B cell (primary cell): ENCODE results near the gene ARHGEF6. TPM values are rescaled to one million over a fixed set of nuclear protein-coding genes. Genes with fewer than 3 reads are reported as not detected.

ENCODE experiments used
- ATAC-seq: fragments of 200-7000 bp; cut with Tn5 transposase; one replicate; pipeline ENCODE4 v1.10.0; 2021; ENCODE audit warnings: low read depth, mild to moderate bottlenecking, moderate number of reproducible peaks, moderate library complexity
- CTCF ChIA-PET: fragments of 350-600 bp; sonication (Branson Sonifier 250); formaldehyde crosslinking; loops from one replicate; lab custom pipeline; 2021; ENCODE audit warnings: antibody characterized with exemption, inconsistent platforms; lab: Charles Lee
- POLR2A ChIA-PET: fragments of 350-600 bp; sonication (Branson Sonifier 250); formaldehyde crosslinking; loops from one replicate; lab custom pipeline; 2021; ENCODE audit warnings: antibody characterized with exemption; lab: Charles Lee
- DNase-seq: peaks from one replicate; pipeline ENCODE4 v3.0.0; 2013
- H2AFZ ChIP-seq: 2 replicates; pipeline ENCODE4 v1.6.1; 2012; ENCODE audit warnings: mild to moderate bottlenecking, low read depth, low read length; ENCODE audit not compliant: insufficient read depth, poor library complexity, severe bottlenecking
- H3K27ac ChIP-seq, 2 donors: 1 replicate in 1 of 2; 2 replicates in 1 of 2; pipeline ENCODE4 v1.5.1; 2012 to 2013; ENCODE audit warnings: low read length in 2 of 2, mild to moderate bottlenecking in 2 of 2, moderate library complexity in 1 of 2
- H3K27me3 ChIP-seq, 4 experiments: fragments of 200-600 bp in 1 of 4; sonication (generic) in 1 of 4; replicated peaks in 1 of 4; 1 replicate in 2 of 4; 2 replicates in 2 of 4; pipeline versions ENCODE4 v1.6.1 to v1.7.0; 2013 to 2016; ENCODE audit warnings: low read length in 3 of 4, mild to moderate bottlenecking in 2 of 4, mixed read lengths in 1 of 4, moderate library complexity in 1 of 4; ENCODE audit not compliant: insufficient read depth in 4 of 4, control insufficient read depth in 3 of 4; ENCODE audit errors: control extremely low read depth in 1 of 4
- H3K36me3 ChIP-seq, 2 experiments: replicated peaks in 1 of 2; 1 replicate in 1 of 2; 2 replicates in 1 of 2; pipeline versions ENCODE4 v1.6.1 to v1.7.1; 2013; ENCODE audit warnings: low read length in 1 of 2; ENCODE audit not compliant: insufficient read depth in 2 of 2, control insufficient read depth in 1 of 2; ENCODE audit errors: control extremely low read depth in 1 of 2, extremely low read depth in 1 of 2
- H3K4me1 ChIP-seq, 2 donors: fragments of 200-600 bp in 1 of 2; sonication (generic) in 1 of 2; 1 replicate in 1 of 2; 2 replicates in 1 of 2; pipeline versions ENCODE4 v1.5.1 to v1.6.1; 2013 to 2017; ENCODE audit warnings: low read length in 2 of 2; ENCODE audit not compliant: control insufficient read depth in 2 of 2, insufficient read depth in 2 of 2
- H3K4me2 ChIP-seq: replicated peaks from 2 replicates; pipeline ENCODE3; 2012; ENCODE audit warnings: mild to moderate bottlenecking, low read depth, low read length; ENCODE audit not compliant: poor library complexity, severe bottlenecking
- H3K4me3 ChIP-seq, 5 experiments: fragments of 200-600 bp in 1 of 5; sonication (generic) in 1 of 5; 1 replicate in 3 of 5; 2 replicates in 2 of 5; pipeline versions ENCODE4 v1.5.1 to v1.7.0; 2011 to 2016; ENCODE audit warnings: low read length in 4 of 5, mild to moderate bottlenecking in 4 of 5, low read depth in 2 of 5, control low read depth in 1 of 5, moderate library complexity in 1 of 5; ENCODE audit not compliant: insufficient read depth in 1 of 5; ENCODE audit errors: control extremely low read depth in 1 of 5, extremely low read depth in 1 of 5
- H3K79me2 ChIP-seq: fragments of 200-600 bp; sonication (generic); one replicate; pipeline ENCODE4 v1.6.0; 2016; ENCODE audit warnings: low read length; ENCODE audit not compliant: control insufficient read depth, insufficient read depth
- H3K9ac ChIP-seq: fragments of 200-600 bp; sonication (generic); 2 replicates; pipeline ENCODE4 v1.6.1; 2017; ENCODE audit warnings: mild to moderate bottlenecking, low read length, moderate library complexity
- H3K9me3 ChIP-seq, 3 donors: one replicate each; pipeline versions ENCODE4 v1.6.1 to v1.7.1; 2013; ENCODE audit warnings: low read length in 2 of 3; ENCODE audit not compliant: control insufficient read depth in 2 of 3, insufficient read depth in 1 of 3; ENCODE audit errors: control extremely low read depth in 1 of 3
- H4K20me1 ChIP-seq: 2 replicates; pipeline ENCODE4 v1.6.0; 2012; ENCODE audit warnings: mild to moderate bottlenecking, low read length; ENCODE audit not compliant: insufficient read depth, control insufficient read depth, poor library complexity, severe bottlenecking
- H3K27ac Mint-ChIP-seq: one replicate; pipeline ENCODE4 v1.8.0; 2021; ENCODE audit warnings: mixed read lengths
- H3K27me3 Mint-ChIP-seq: one replicate; pipeline ENCODE4 v1.8.0; 2021; ENCODE audit warnings: mixed read lengths
- H3K4me1 Mint-ChIP-seq: one replicate; pipeline ENCODE4 v1.8.0; 2021; ENCODE audit warnings: mixed read lengths
- H3K4me3 Mint-ChIP-seq: one replicate; pipeline ENCODE4 v1.8.0; 2021; ENCODE audit warnings: mixed read lengths
- H3K9me3 Mint-ChIP-seq: one replicate; pipeline ENCODE4 v1.8.0; 2022; ENCODE audit warnings: mixed read lengths; ENCODE audit not compliant: insufficient read depth
- EZH2 ChIP-seq: IDR thresholded peaks from 2 replicates; pipeline ENCODE4 v1.6.1; 2012; ENCODE audit warnings: borderline replicate concordance, low read depth, mild to moderate bottlenecking, moderate library complexity, low read length; ENCODE audit not compliant: insufficient read depth, poor library complexity, severe bottlenecking
- WGBS: methylation state at CpG from one replicate; pipeline ENCODE4 v1.1.5; 2013; ENCODE audit warnings: missing lambda C conversion rate; ENCODE audit not compliant: insufficient coverage; 5-methylcytosine and 5-hydroxymethylcytosine counted together
- intact Hi-C: fragments of 100-400 bp; cut with micrococcal nuclease; formaldehyde crosslinking; loops from one replicate; pipeline ENCODE4 v1.10.0; 2022
- polyA plus RNA-seq: library from polyadenylated mRNA; depleted of rRNA; stranded (reverse); fragments of >200 nt; gene quantifications from 2 replicates; pipeline ENCODE4 v1.2.3, GENCODE V29; 2012
- total RNA-seq, 2 donors: library from RNA; stranded (reverse); fragments of 120-200 nt in 1 of 2; gene quantifications; 1 replicate in 1 of 2; 2 replicates in 1 of 2; pipeline versions ENCODE4 v1.2.3 to v1.2.4, GENCODE V29; 2013 to 2022
- TF ChIP-seq, protein P1 (sequence below): fragments of 200-600 bp; IDR thresholded peaks from one replicate; pipeline ENCODE4 v1.8.0; 2022; ENCODE audit warnings: antibody characterized with exemption, mild to moderate bottlenecking

Gene ARHGEF6
- total and polyA plus RNA-seq, 2 donors (not counting 1 experiment from before 2014, with no cell fraction given), result 29.6 to 43.4 TPM

DNA sequence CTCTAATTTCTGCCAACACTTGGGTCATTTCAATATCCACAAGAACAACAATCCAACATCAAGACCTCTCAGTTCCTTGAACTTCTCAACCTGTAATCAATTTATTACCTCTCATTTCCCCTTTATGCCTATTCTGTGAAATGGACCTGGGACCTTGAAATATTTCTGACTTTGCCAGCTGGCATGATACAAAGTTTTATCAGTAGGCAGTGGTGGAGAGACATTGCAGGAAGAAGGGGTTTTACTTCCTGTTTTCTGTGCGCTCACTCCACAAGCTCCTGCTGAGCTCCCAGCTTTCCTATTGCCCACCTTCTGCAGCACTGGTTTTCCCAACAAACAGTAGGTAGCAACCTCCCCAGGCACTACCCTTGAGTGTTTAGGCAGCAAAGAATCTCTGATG lies 3.5 kb upstream of the ARHGEF6 start:
- H3K27me3 ChIP-seq, result no peaks in the 10 kb centered on the region
- H3K27ac ChIP-seq, result no peak overlapping the region
- H4K20me1 ChIP-seq, result no peaks in the 10 kb centered on the region
- intact Hi-C loops, result loop anchor here (5.0 kb wide), 1 partner anchor 37 kb away; no protein-coding TSS in a partner anchor
- ATAC-seq (no peak), DNase-seq (peak; percentile 11)
- Mint-ChIP-seq H3K4me3 (no peak overlapping the region), H3K4me1 (peaks cover 28% of the 10 kb centered on the region), H3K27ac (peak overlapping the region; percentile 56), H3K9me3 (no peaks in the 10 kb centered on the region), H3K27me3 (no peaks in the 10 kb centered on the region)
- no CpG with 5 or more reads among the region's 1 CpG for WGBS
- POLR2A ChIA-PET, result no interaction called here
- H2AFZ ChIP-seq, result no peak overlapping the region
- H3K4me3 ChIP-seq, result no peak overlapping the region
- no peak overlapping the region for H3K4me2 ChIP-seq
- peaks cover 12 to 21% of the 10 kb centered on the region in 2 donors for H3K4me1 ChIP-seq
- peaks cover 10% of the 10 kb centered on the region for H3K79me2 ChIP-seq
- no peaks in the 10 kb centered on the region for H3K36me3 ChIP-seq
- H3K9me3 ChIP-seq, result peaks cover 0 to 3% (median 0%) of the 10 kb centered on the region in 3 donors
- TF ChIP-seq EZH2, result no peak
- TF ChIP-seq, protein P1, sequence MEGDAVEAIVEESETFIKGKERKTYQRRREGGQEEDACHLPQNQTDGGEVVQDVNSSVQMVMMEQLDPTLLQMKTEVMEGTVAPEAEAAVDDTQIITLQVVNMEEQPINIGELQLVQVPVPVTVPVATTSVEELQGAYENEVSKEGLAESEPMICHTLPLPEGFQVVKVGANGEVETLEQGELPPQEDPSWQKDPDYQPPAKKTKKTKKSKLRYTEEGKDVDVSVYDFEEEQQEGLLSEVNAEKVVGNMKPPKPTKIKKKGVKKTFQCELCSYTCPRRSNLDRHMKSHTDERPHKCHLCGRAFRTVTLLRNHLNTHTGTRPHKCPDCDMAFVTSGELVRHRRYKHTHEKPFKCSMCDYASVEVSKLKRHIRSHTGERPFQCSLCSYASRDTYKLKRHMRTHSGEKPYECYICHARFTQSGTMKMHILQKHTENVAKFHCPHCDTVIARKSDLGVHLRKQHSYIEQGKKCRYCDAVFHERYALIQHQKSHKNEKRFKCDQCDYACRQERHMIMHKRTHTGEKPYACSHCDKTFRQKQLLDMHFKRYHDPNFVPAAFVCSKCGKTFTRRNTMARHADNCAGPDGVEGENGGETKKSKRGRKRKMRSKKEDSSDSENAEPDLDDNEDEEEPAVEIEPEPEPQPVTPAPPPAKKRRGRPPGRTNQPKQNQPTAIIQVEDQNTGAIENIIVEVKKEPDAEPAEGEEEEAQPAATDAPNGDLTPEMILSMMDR, result no peak
- no peak overlapping the region for H3K9ac ChIP-seq
- CTCF ChIA-PET, result no interaction called here

DNA sequence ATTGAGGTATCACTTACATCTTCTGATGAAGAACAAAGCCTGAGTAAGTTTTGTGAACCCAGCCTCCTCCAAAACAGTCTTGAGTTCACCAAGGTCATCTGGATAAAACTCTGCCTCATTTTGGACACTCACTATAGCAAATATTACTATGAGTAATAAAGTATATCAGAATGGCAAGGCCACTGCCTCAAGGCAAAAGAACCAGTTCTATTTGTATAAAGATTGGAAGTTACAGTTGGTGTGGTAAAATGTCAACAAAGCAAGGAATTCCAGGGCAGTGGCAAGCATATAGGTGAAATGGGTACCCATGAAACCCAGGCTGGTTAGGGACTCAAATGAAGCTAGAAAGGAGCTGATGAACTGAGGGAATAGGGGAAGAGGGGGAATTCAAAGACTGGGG lies 2.4 kb upstream of the ARHGEF6 start:
- Histone ChIP-seq H3K9me3 (peaks cover 0 to 3% (median 0%) of the 10 kb centered on the region in 3 donors), H3K36me3 (peaks cover 0 to 2% of the 10 kb centered on the region in 2 experiments), H3K27ac (no peak overlapping the region), H3K4me2 (no peak overlapping the region), H2AFZ (no peak overlapping the region), H3K4me3 (no peak overlapping the region), H4K20me1 (no peaks in the 10 kb centered on the region), H3K9ac (no peak overlapping the region), H3K4me1 (peaks cover 22 to 30% of the 10 kb centered on the region in 2 donors), H3K27me3 (no peaks in the 10 kb centered on the region), H3K79me2 (peaks cover 15% of the 10 kb centered on the region)
- Mint-ChIP-seq H3K27me3 (no peaks in the 10 kb centered on the region), H3K9me3 (no peaks in the 10 kb centered on the region), H3K4me3 (no peak overlapping the region), H3K4me1 (peaks cover 37% of the 10 kb centered on the region), H3K27ac (no peak overlapping the region)
- ATAC-seq (no peak), DNase-seq (no peak)
- TF ChIP-seq EZH2, result no peak
- TF ChIP-seq, protein P1, result no peak
- ChIA-PET POLR2A (no interaction called here), CTCF (no interaction called here)
- intact Hi-C loops, result loop anchor here (5.0 kb wide), 1 partner anchor 36 kb away; no protein-coding TSS in a partner anchor
